AG04449 (cell line): Measurements from ENCODE around the gene APH1A.
"Not testable (repeated sequence)": the region's sequence is repeated elsewhere in the genome, so short reads cannot be mapped to it uniquely, and the experiment has no call there.

Experiments used
- CTCF ChIA-PET: fragments of 350-600 bp; formaldehyde crosslinking; extraction: SDS; loops from one replicate; lab custom pipeline; 2021; ENCODE audit warnings: antibody characterized with exemption; lab: Yijun Ruan, JAX
- POLR2A ChIA-PET: fragments of 400-600, 350-600 bp; formaldehyde crosslinking; extraction: SDS; loops from one replicate; lab custom pipeline; 2020; ENCODE audit warnings: antibody characterized with exemption, inconsistent platforms; lab: Yijun Ruan, JAX
- DNase-seq: peaks from one replicate; pipeline ENCODE4 v3.0.0-alpha.2; 2010; ENCODE audit warnings: low read depth, low spot score
- H3K4me3 ChIP-seq: 2 replicates; pipeline ENCODE4 v1.5.1; 2011; ENCODE audit warnings: low read depth, mild to moderate bottlenecking, control low read depth, low read length
- TF ChIP-seq, protein P1 (sequence below): IDR thresholded peaks from one replicate; pipeline ENCODE4 v1.5.1; 2011; ENCODE audit warnings: mild to moderate bottlenecking, moderate library complexity, low read length, control low read depth, inconsistent platforms; ENCODE audit not compliant: insufficient read depth; ENCODE audit errors: missing control alignments

The APH1A gene

DNA sequence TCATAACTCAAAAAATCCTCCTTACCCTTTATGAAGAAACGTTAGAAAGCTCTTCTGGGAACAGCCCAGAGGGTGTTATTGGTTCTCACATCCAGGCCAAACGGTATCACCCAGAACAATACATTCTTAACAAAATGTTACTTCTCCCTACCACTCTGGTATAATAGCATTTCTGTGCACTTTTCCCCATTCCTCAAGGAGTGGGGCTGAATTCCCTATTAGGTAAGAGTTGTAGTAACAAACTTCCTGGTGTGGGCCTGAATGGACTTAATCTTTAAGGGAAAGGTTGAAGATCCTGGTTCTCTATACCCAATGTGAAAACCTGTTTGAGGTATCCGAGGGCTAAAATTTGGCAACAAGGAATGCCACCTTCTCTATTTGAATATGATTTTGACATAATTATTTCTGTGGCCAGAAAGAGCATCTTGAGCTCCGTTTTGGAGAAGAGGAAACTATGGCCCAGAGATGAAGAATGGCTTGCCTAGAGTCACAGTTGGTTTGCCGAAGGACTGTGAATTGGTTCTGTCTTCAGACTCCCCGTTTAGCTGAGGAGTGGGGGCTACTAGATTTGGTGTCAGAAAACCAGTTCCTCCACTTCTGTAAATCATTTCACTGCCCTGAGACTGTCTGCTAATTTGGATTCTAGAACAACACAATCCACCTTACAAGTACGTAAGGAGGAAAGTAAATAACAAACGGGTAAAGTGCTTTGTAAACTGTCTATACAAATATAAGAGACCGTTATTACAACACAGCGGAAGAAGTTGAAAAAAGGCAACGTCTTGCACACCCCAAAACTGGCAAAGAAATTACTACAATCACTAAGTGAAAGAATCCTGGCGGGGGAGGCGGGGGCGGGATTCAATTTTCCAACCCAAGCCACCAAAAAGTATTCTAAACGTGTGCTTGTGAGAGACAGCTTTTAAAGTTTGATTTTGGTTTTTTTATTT lies 35.2 kb downstream of the APH1A start:
- H3K4me3 ChIP-seq = peak overlapping the region; percentile 89
- POLR2A ChIA-PET = interaction anchor here (0.7 to 1.4 kb wide), 4 partner anchors 49 to 346 kb away, joined by 3 to 6 read pairs (median 3); partner anchors contain the start of gene CIART
- no peak for DNase-seq
- TF ChIP-seq, protein P1, sequence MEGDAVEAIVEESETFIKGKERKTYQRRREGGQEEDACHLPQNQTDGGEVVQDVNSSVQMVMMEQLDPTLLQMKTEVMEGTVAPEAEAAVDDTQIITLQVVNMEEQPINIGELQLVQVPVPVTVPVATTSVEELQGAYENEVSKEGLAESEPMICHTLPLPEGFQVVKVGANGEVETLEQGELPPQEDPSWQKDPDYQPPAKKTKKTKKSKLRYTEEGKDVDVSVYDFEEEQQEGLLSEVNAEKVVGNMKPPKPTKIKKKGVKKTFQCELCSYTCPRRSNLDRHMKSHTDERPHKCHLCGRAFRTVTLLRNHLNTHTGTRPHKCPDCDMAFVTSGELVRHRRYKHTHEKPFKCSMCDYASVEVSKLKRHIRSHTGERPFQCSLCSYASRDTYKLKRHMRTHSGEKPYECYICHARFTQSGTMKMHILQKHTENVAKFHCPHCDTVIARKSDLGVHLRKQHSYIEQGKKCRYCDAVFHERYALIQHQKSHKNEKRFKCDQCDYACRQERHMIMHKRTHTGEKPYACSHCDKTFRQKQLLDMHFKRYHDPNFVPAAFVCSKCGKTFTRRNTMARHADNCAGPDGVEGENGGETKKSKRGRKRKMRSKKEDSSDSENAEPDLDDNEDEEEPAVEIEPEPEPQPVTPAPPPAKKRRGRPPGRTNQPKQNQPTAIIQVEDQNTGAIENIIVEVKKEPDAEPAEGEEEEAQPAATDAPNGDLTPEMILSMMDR = no peak
- CTCF ChIA-PET = interaction anchor here (1.0 to 4.6 kb wide), 6 partner anchors 9 to 161 kb away, joined by 3 to 30 read pairs (median 4); no protein-coding TSS in a partner anchor

GRCh38 chr1:150232921-150233320 lies 35.9 kb downstream of the APH1A start:
- DNase-seq, H3K4me3 ChIP-seq: not testable (repeated sequence)
- CTCF ChIA-PET = interaction anchor here (1.2 to 4.6 kb wide), 5 partner anchors 9 to 161 kb away, joined by 3 to 30 read pairs (median 5); no protein-coding TSS in a partner anchor
- POLR2A ChIA-PET = interaction anchor here (1.4 kb wide), 1 partner anchor 345 kb away, joined by 3 read pairs; a partner anchor contains a TSS

- CTCF ChIA-PET, H3K4me3 ChIP-seq, DNase-seq, POLR2A ChIA-PET: not testable (repeated sequence)
These were observed 40.6 kb downstream of the APH1A start for GRCh38 chr1:150228246-150228645.

DNA sequence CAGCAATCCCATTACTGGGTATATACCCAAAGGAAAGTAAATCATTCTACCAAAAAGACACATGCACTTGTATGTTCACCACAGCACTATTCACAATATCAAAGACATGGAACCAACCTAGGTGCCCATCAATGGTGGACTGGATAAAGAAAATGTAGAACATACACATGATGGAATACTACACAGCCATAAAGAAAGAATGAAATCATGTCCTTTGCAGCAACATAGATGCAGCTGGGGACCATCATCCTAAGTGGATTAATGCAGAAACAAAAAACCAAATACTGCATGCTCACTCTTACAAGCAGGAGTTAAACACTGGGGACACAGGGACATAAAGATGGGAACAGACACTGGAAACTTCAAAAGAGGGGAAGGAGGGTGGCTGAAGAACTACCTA lies 41.6 kb downstream of the APH1A start:
- POLR2A ChIA-PET = no interaction called here
- TF ChIP-seq, protein P1 = no peak
- CTCF ChIA-PET = no interaction called here
- no peak overlapping the region for H3K4me3 ChIP-seq
- DNase-seq = no peak

GRCh38 chr1:150226486-150226885 lies 42.3 kb downstream of the APH1A start:
- TF ChIP-seq, protein P1 = no peak
- CTCF ChIA-PET = no interaction called here
- POLR2A ChIA-PET = no interaction called here
- no peak overlapping the region for H3K4me3 ChIP-seq
- no peak for DNase-seq

- ChIA-PET POLR2A (no interaction called here), CTCF (interaction anchor here (0.9 to 2.0 kb wide), 3 partner anchors 38 to 154 kb away, joined by 3 to 6 read pairs (median 4); no protein-coding TSS in a partner anchor)
- TF ChIP-seq, protein P1 = no peak
- DNase-seq = no peak
- H3K4me3 ChIP-seq = no peak overlapping the region
These were observed 43.3 kb downstream of the APH1A start for GRCh38 chr1:150225546-150225945.

- TF ChIP-seq, protein P1 = no peak
- POLR2A ChIA-PET = no interaction called here
- DNase-seq = no peak
- CTCF ChIA-PET = interaction anchor here (0.7 to 2.0 kb wide), 6 partner anchors 8 to 153 kb away, joined by 3 to 6 read pairs (median 4); no protein-coding TSS in a partner anchor
- H3K4me3 ChIP-seq = no peak overlapping the region
These were observed 43.8 kb downstream of the APH1A start for GRCh38 chr1:150224983-150225382.
